ENCODE measurements around the gene WFDC13. TPM values are rescaled to one million over a fixed set of nuclear protein-coding genes. Genes with fewer than 3 reads are reported as not detected.

The WFDC13 gene
- polyA plus RNA-seq, 1 donor from 2014 or later = not detected

GRCh38 chr20:45722047-45722446 is 20.2 kb downstream of the WFDC13 start, which contains the start of gene SPINT4:
Gene SPINT4 (plus strand): TSS chr20:45722347. CDS start chr20:45722368, 21 bp downstream.
- H3K4me3 ChIP-seq (ENCODE audit: low read length) = no peak within 1 kb of the TSS
- no peak within 1 kb of the TSS for H3K27ac ChIP-seq (ENCODE audit: low read length)
- H3K27me3 ChIP-seq (ENCODE audit: insufficient read depth, low read depth, low read length) = no peaks in the 10 kb centered on the region
- H3F3A ChIP-seq (ENCODE audit: insufficient read depth, low read length, poor library complexity, severe bottlenecking) = no peaks in the 10 kb centered on the region
- TF ChIP-seq TAF1 (IDR thresholded peaks at IDR 0.05; ENCODE audit: low read depth) (no peak), MXI1 (conservative IDR thresholded peaks at IDR 0.05; ENCODE audit: poor library complexity, severe bottlenecking) (no peak), RAD21 (conservative IDR thresholded peaks at IDR 0.05) (no peak), SMC3 (conservative IDR thresholded peaks at IDR 0.05; ENCODE audit: poor library complexity) (no peak), EZH2 (IDR thresholded peaks at IDR 0.05; ENCODE audit: borderline replicate concordance, insufficient read depth, low read length, poor library complexity, severe bottlenecking) (no peak)
- no peaks in the 10 kb centered on the region for H3K79me2 ChIP-seq (replicated peaks; ENCODE audit: insufficient read depth, low read length)
- no peak within 1 kb of the TSS for H3K4me2 ChIP-seq (ENCODE audit: low read length)
- H2AFZ ChIP-seq (ENCODE audit: low read depth, low read length) = no peak within 1 kb of the TSS
- H4K20me1 ChIP-seq (ENCODE audit: insufficient read depth) = no peaks in the 10 kb centered on the region
- H3K9me3 ChIP-seq (ENCODE audit: low read length) = no peaks in the 10 kb centered on the region
- H3K9me2 ChIP-seq (ENCODE audit: insufficient read depth, low read length) = no peaks in the 10 kb centered on the region
- H3K36me3 ChIP-seq (ENCODE audit: insufficient read depth, low read length) = no peaks in the 10 kb centered on the region
- no peak within 1 kb of the TSS for H3K9ac ChIP-seq (ENCODE audit: low read length)

- Histone ChIP-seq H3K4me3 (ENCODE audit: low read length) (no peak overlapping the region), H4K20me1 (ENCODE audit: insufficient read depth) (no peaks in the 10 kb centered on the region), H3K27ac (ENCODE audit: low read length) (no peak overlapping the region), H3K9me2 (ENCODE audit: insufficient read depth, low read length) (no peaks in the 10 kb centered on the region), H3K9ac (ENCODE audit: low read length) (no peak overlapping the region), H3K79me2 (replicated peaks; ENCODE audit: insufficient read depth, low read length) (no peaks in the 10 kb centered on the region), H3K27me3 (ENCODE audit: insufficient read depth, low read depth, low read length) (no peaks in the 10 kb centered on the region), H3K4me2 (ENCODE audit: low read length) (no peak overlapping the region), H3F3A (ENCODE audit: insufficient read depth, low read length, poor library complexity, severe bottlenecking) (no peaks in the 10 kb centered on the region), H3K9me3 (ENCODE audit: low read length) (no peaks in the 10 kb centered on the region), H3K36me3 (ENCODE audit: insufficient read depth, low read length) (no peaks in the 10 kb centered on the region), H2AFZ (ENCODE audit: low read depth, low read length) (no peak overlapping the region)
- TF ChIP-seq SMC3 (conservative IDR thresholded peaks at IDR 0.05; ENCODE audit: poor library complexity) = no peak
- no peak for TF ChIP-seq EZH2 (IDR thresholded peaks at IDR 0.05; ENCODE audit: borderline replicate concordance, insufficient read depth, low read length, poor library complexity, severe bottlenecking)
- TF ChIP-seq RAD21 (conservative IDR thresholded peaks at IDR 0.05) = no peak
- no peak for TF ChIP-seq TAF1 (IDR thresholded peaks at IDR 0.05; ENCODE audit: low read depth)
- TF ChIP-seq POLR2AphosphoS5 (IDR thresholded peaks at IDR 0.05) = no peak
- TF ChIP-seq REST (IDR thresholded peaks at IDR 0.05; ENCODE audit: borderline replicate concordance) = no peak
- no peak for TF ChIP-seq MXI1 (conservative IDR thresholded peaks at IDR 0.05; ENCODE audit: poor library complexity, severe bottlenecking)
- no peak for TF ChIP-seq EP300 (conservative IDR thresholded peaks at IDR 0.05; ENCODE audit: poor library complexity, severe bottlenecking)
- no peak for TF ChIP-seq CTCF (IDR thresholded peaks at IDR 0.05; ENCODE audit: poor library complexity, severe bottlenecking)
These were observed 23.3 kb downstream of the WFDC13 start for GRCh38 chr20:45725134-45725533.

Data from neural cell (in vitro differentiated cells).